Activated CD8-positive, alpha-beta memory T cell treated with anti-CD3 and anti-CD28 coated beads, Interleukin-2, amount 50 U/mL, for 1 hour (primary cell): ENCODE results near the gene ASB15.
"Not testable (repeated sequence)": the region's sequence is repeated elsewhere in the genome, so short reads cannot be mapped to it uniquely, and the experiment has no call there.

Experiments
- DNase-seq: peaks from one replicate; pipeline ENCODE4 v3.0.0-alpha.2; 2020; ENCODE audit errors: extremely low read depth

Gene ASB15

GRCh38 chr7:123601530-123601929 is at the start of gene ASB15:
ASB15 (plus strand) TSS chr7:123601821; CDS start chr7:123614503, 12,682 bp downstream.
- no peak for DNase-seq

GRCh38 chr7:123552134-123552533 is 49.5 kb upstream of the ASB15 start:
- DNase-seq, result not testable (repeated sequence)

- no peak for DNase-seq
Observed at GRCh38 chr7:123552641-123553040, 49.0 kb upstream of the ASB15 start.

GRCh38 chr7:123553159-123553558 is 48.5 kb upstream of the ASB15 start:
- no peak for DNase-seq

- no peak for DNase-seq
Observed at GRCh38 chr7:123555484-123555883, 46.1 kb upstream of the ASB15 start.

GRCh38 chr7:123557016-123557397 is 44.6 kb upstream of the ASB15 start:
- DNase-seq, result no peak

- peak; percentile 99 for DNase-seq
Observed at GRCh38 chr7:123557398-123558288, 44.0 kb upstream of the ASB15 start, which contains the start of gene NDUFA5. NDUFA5 (minus strand) TSS chr7:123557818; CDS start chr7:123557795, 23 bp downstream.

- no peak for DNase-seq
Observed at GRCh38 chr7:123558289-123558874, 43.2 kb upstream of the ASB15 start.

GRCh38 chr7:123562121-123562520 is 39.5 kb upstream of the ASB15 start:
- DNase-seq, result no peak

- DNase-seq, result no peak
Observed at GRCh38 chr7:123569352-123570010, 32.1 kb upstream of the ASB15 start.

- no peak for DNase-seq
Observed at GRCh38 chr7:123570390-123571182, 31.0 kb upstream of the ASB15 start.

GRCh38 chr7:123571187-123571586 is 30.4 kb upstream of the ASB15 start:
- DNase-seq, result no peak

- no peak for DNase-seq
Observed at GRCh38 chr7:123571684-123572083, 29.9 kb upstream of the ASB15 start.

- no peak for DNase-seq
Observed at GRCh38 chr7:123573341-123573740, 28.3 kb upstream of the ASB15 start.

- no peak for DNase-seq
Observed at GRCh38 chr7:123573896-123574467, 27.6 kb upstream of the ASB15 start.

- no peak for DNase-seq
Observed at GRCh38 chr7:123579416-123579815, 22.2 kb upstream of the ASB15 start.

- DNase-seq, result no peak
Observed at GRCh38 chr7:123580406-123581161, 21.0 kb upstream of the ASB15 start.

- DNase-seq, result no peak
Observed at GRCh38 chr7:123581162-123581459, 20.5 kb upstream of the ASB15 start.

GRCh38 chr7:123583821-123584220 is 17.8 kb upstream of the ASB15 start:
- DNase-seq, result no peak

- no peak for DNase-seq
Observed at GRCh38 chr7:123588376-123588775, 13.2 kb upstream of the ASB15 start.

- no peak for DNase-seq
Observed at GRCh38 chr7:123594813-123595241, 6.8 kb upstream of the ASB15 start.
